ENCODE results near the gene ZNF784. TPM values are rescaled to one million over a fixed set of nuclear protein-coding genes. Genes with fewer than 3 reads are reported as not detected.

The ZNF784 gene
- total and polyA plus RNA-seq, 9 of the 15 experiments (the other 6 are each of a cell fraction or from before 2014, with no cell fraction given), result 0.14 to 6.1 (median 2.1) TPM

- TF ChIP-seq MGA (IDR thresholded peaks at IDR 0.05), result no peak
Measured at GRCh38 chr19:55606817-55607216, 17.5 kb downstream of the ZNF784 start (continued).

Data from K562 (cell line).